Panc1 (cell line): ENCODE results near the gene AKAP9.

Experiments
- POLR2AphosphoS5 ChIP-seq: IDR thresholded peaks from 2 replicates; pipeline ENCODE4 v1.6.1; 2012; ENCODE audit warnings: mild to moderate bottlenecking, low read depth, low read length, moderate library complexity
- SIN3A ChIP-seq: IDR thresholded peaks from 2 replicates; pipeline ENCODE4 v1.6.1; 2012; ENCODE audit warnings: low read depth, mild to moderate bottlenecking, low read length, moderate library complexity, borderline replicate concordance; ENCODE audit not compliant: insufficient read depth
- TCF7L2 ChIP-seq: IDR thresholded peaks from 2 replicates; pipeline ENCODE4 v1.6.1; 2011; ENCODE audit warnings: mild to moderate bottlenecking, low read depth, low read length, inconsistent platforms
- TF ChIP-seq, protein P1 (sequence below): fragments of 450-650 bp; IDR thresholded peaks from 2 replicates; pipeline ENCODE4 v1.5.1; 2017; ENCODE audit warnings: mild to moderate bottlenecking
- TF ChIP-seq, protein P2 (sequence below), 2 experiments: IDR thresholded peaks; 2 replicates each; pipeline ENCODE4 v1.6.1; 2011 to 2012; ENCODE audit warnings: low read depth in 2 of 2, control low read depth in 1 of 2, low read length in 1 of 2, mild to moderate bottlenecking in 1 of 2, moderate library complexity in 1 of 2; ENCODE audit not compliant: insufficient read depth in 1 of 2

DNA sequence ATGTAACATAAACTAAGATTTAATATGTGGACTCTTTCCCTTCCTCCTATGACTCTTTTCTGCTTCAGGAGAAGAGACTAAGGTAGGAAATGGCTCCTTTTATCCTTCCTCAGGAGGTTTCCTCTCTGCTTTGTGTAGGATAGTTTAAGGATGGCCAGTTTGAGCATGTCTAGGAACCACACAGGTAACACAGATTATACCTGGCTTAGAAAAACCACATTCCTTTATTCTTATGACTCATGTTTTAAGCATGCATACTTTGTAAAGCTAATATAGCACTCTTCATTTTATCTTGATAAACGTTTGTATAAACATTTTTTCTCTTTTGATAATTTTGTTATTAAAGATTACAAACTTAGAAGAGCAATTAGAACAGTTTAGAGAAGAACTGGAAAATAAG lies 135.8 kb downstream of the AKAP9 start:
- no peak for TF ChIP-seq POLR2AphosphoS5
- TF ChIP-seq, protein P1, sequence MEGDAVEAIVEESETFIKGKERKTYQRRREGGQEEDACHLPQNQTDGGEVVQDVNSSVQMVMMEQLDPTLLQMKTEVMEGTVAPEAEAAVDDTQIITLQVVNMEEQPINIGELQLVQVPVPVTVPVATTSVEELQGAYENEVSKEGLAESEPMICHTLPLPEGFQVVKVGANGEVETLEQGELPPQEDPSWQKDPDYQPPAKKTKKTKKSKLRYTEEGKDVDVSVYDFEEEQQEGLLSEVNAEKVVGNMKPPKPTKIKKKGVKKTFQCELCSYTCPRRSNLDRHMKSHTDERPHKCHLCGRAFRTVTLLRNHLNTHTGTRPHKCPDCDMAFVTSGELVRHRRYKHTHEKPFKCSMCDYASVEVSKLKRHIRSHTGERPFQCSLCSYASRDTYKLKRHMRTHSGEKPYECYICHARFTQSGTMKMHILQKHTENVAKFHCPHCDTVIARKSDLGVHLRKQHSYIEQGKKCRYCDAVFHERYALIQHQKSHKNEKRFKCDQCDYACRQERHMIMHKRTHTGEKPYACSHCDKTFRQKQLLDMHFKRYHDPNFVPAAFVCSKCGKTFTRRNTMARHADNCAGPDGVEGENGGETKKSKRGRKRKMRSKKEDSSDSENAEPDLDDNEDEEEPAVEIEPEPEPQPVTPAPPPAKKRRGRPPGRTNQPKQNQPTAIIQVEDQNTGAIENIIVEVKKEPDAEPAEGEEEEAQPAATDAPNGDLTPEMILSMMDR, result no peak
- no peak for TF ChIP-seq SIN3A
- TF ChIP-seq TCF7L2, result no peak
- TF ChIP-seq, protein P2, sequence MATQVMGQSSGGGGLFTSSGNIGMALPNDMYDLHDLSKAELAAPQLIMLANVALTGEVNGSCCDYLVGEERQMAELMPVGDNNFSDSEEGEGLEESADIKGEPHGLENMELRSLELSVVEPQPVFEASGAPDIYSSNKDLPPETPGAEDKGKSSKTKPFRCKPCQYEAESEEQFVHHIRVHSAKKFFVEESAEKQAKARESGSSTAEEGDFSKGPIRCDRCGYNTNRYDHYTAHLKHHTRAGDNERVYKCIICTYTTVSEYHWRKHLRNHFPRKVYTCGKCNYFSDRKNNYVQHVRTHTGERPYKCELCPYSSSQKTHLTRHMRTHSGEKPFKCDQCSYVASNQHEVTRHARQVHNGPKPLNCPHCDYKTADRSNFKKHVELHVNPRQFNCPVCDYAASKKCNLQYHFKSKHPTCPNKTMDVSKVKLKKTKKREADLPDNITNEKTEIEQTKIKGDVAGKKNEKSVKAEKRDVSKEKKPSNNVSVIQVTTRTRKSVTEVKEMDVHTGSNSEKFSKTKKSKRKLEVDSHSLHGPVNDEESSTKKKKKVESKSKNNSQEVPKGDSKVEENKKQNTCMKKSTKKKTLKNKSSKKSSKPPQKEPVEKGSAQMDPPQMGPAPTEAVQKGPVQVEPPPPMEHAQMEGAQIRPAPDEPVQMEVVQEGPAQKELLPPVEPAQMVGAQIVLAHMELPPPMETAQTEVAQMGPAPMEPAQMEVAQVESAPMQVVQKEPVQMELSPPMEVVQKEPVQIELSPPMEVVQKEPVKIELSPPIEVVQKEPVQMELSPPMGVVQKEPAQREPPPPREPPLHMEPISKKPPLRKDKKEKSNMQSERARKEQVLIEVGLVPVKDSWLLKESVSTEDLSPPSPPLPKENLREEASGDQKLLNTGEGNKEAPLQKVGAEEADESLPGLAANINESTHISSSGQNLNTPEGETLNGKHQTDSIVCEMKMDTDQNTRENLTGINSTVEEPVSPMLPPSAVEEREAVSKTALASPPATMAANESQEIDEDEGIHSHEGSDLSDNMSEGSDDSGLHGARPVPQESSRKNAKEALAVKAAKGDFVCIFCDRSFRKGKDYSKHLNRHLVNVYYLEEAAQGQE (IDR thresholded peaks at IDR 0.05; ENCODE audit: insufficient read depth in 1 of 2, low read depth in 2 of 2, low read length in 1 of 2), result no peak
